Small intestine (tissue), 7 donors: ENCODE data around the gene BRME1. TPM values are rescaled to one million over a fixed set of nuclear protein-coding genes. Genes with fewer than 3 reads are reported as not detected.
A peak's percentile ranks its signal among the peaks of the same experiment; 100 is the strongest.

Experiments used
- DNase-seq, 2 donors: peaks; one replicate each; pipeline versions ENCODE4 v3.0.0 to v3.0.0-alpha.2; 2013
- FAIRE-seq: peaks from 2 replicates; lab custom pipeline; 2012; peaks lifted over from hg19 to GRCh38; lab: Jason Lieb, UNC
- H3K27ac ChIP-seq, 3 donors: one replicate each; pipeline ENCODE4 v1.5.1; 2013; ENCODE audit warnings: low read length in 2 of 3, mild to moderate bottlenecking in 2 of 3, control low read depth in 1 of 3, inconsistent platforms in 1 of 3, low read depth in 1 of 3, moderate library complexity in 1 of 3
- H3K27me3 ChIP-seq, 3 donors: one replicate each; pipeline ENCODE4 v1.6.1; 2013; ENCODE audit warnings: low read length in 3 of 3, inconsistent platforms in 1 of 3; ENCODE audit not compliant: control insufficient read depth in 3 of 3, insufficient read depth in 3 of 3
- H3K36me3 ChIP-seq, 3 donors: one replicate each; pipeline ENCODE4 v1.6.1; 2013; ENCODE audit warnings: low read length in 3 of 3, inconsistent platforms in 1 of 3, low read depth in 1 of 3, mild to moderate bottlenecking in 1 of 3, moderate library complexity in 1 of 3; ENCODE audit not compliant: control insufficient read depth in 3 of 3, insufficient read depth in 2 of 3
- H3K4me1 ChIP-seq, 3 donors: one replicate each; pipeline ENCODE4 v1.6.1; 2013; ENCODE audit warnings: low read length in 2 of 3, inconsistent platforms in 1 of 3, low read depth in 1 of 3, mild to moderate bottlenecking in 1 of 3, moderate library complexity in 1 of 3; ENCODE audit not compliant: control insufficient read depth in 3 of 3, insufficient read depth in 2 of 3
- H3K4me3 ChIP-seq, 3 donors: one replicate each; pipeline ENCODE4 v1.5.1; 2013; ENCODE audit warnings: low read length in 3 of 3, control low read depth in 1 of 3, inconsistent platforms in 1 of 3, low read depth in 1 of 3, mild to moderate bottlenecking in 1 of 3, moderate library complexity in 1 of 3
- H3K9me3 ChIP-seq, 2 donors: one replicate each; pipeline ENCODE4 v1.6.1; 2013; ENCODE audit warnings: low read depth in 1 of 2, low read length in 1 of 2; ENCODE audit not compliant: control insufficient read depth in 2 of 2, insufficient read depth in 1 of 2
- WGBS, 3 donors: extraction: QIAGEN DNeasy Blood & Tissue Kit; methylation state at CpG; one replicate each; pipeline ENCODE4 v1.1.7; 2013; 5-methylcytosine and 5-hydroxymethylcytosine counted together
- polyA plus RNA-seq, 4 donors: library from polyadenylated mRNA; stranded (reverse) in 3 of 4; unstranded in 1 of 4; fragments of 200-250 nt in 3 of 4; fragments of 120-200 nt in 1 of 4; gene quantifications; one replicate each; pipeline versions ENCODE4 v1.2.1 to v1.2.3, GENCODE V29; 2013
- donor health status: healthy with polysubstance abuse.
- donor health status: control.
- donor health status: control.
- donor health status: Bipolar disorder and iron deficiency.
- donor health status: healthy.

Gene BRME1
- polyA plus RNA-seq, 4 donors, result 3.5 to 67.1 (median 25.9) TPM

DNA sequence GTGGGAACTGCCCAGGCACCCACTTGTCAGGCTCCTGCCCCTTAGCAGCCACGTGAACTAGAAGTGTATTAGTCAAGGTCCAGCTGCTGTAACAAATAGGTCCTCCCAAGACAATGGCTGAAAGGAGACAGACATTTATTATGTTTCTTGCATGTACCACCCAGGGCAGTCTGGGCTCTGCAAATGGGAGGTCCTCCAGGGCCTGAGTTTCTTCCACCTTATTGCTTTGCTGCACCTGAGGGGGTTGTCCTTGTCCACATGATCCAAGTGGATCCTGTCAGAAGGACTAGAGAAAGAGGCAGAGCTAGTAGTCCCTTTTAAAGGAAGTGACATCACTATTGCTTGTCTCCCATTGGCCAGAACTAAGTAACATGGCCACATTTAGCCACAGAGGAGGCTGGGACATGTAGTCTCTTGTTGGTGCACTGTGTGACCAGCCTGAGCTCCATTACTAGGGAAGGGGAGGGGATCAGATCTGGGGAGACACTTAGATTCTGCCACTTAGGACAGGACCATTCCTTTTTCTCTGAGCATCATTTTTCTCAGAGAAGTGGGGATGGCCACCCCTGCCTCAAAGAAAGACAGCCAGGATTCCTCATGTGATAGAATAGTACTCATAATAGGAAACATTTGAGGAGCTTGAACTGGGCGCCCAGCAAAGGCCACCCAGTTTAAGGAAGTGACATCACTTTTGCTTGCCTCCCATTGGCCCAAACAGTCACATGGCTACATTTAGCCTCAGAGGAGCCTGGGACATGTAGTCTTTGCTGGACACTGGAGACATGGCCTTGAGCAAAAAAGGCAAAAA, 15.2 kb upstream of the BRME1 start:
- no peak for FAIRE-seq
- Histone ChIP-seq H3K27me3 (no peaks in the 10 kb centered on the region), H3K9me3 (peaks cover 0 to 11% of the 10 kb centered on the region in 2 donors), H3K27ac (peak overlapping the region in 1 of 3 donors; percentile 12), H3K4me3 (no peak overlapping the region), H3K4me1 (no peaks in the 10 kb centered on the region), H3K36me3 (peaks cover 8 to 86% (median 34%) of the 10 kb centered on the region in 3 donors)
- WGBS, 3 donors, result 86 to 91% (median 88%) methylated on average over 2 of the region's 2 CpGs
- DNase-seq, result peak in 1 of 2 donors; percentile 62

DNA sequence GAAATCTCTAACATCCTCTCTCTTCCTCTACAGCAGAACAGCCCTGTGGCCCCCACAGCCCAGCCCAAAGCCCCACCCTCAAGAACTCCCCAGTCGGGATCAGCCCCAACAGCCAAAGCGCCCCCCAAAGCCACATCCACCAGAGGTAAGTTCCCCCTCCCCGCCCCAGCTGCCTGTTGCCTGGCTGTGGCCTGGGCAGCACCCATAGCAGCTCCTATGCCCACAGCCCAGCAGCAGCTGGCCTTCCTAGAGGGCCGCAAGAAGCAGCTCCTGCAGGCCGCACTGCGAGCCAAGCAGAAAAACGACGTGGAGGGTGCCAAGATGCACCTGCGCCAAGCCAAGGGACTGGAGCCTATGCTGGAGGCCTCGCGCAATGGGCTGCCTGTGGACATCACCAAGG, 14.6 kb upstream of the BRME1 start:
- Histone ChIP-seq H3K4me3 (no peak overlapping the region), H3K9me3 (peaks cover 0 to 11% of the 10 kb centered on the region in 2 donors), H3K4me1 (no peaks in the 10 kb centered on the region), H3K36me3 (peaks cover 8 to 88% (median 34%) of the 10 kb centered on the region in 3 donors), H3K27ac (no peak overlapping the region), H3K27me3 (no peaks in the 10 kb centered on the region)
- no peak for FAIRE-seq
- no peak for DNase-seq
- WGBS, 3 donors, result 98 to 99% (median 99%) methylated on average over 11 of the region's 11 CpGs

- H3K4me1 ChIP-seq, result no peaks in the 10 kb centered on the region
- no peak overlapping the region for H3K4me3 ChIP-seq
- no peak overlapping the region for H3K27ac ChIP-seq
- DNase-seq, result no peak
- H3K36me3 ChIP-seq, result peaks cover 8 to 86% (median 35%) of the 10 kb centered on the region in 3 donors
- H3K27me3 ChIP-seq, result no peaks in the 10 kb centered on the region
- peaks cover 0 to 11% of the 10 kb centered on the region in 2 donors for H3K9me3 ChIP-seq
- 86 to 90% (median 90%) methylated on average over 25 to 34 of the region's 34 CpGs for WGBS, 3 donors
- FAIRE-seq, result no peak
These were observed 13.0 kb upstream of the BRME1 start for GRCh38 chr19:13918726-13919411.

- no peak overlapping the region for H3K27ac ChIP-seq
- FAIRE-seq (no peak), DNase-seq (no peak)
- peaks cover 0 to 11% of the 10 kb centered on the region in 2 donors for H3K9me3 ChIP-seq
- H3K36me3 ChIP-seq, result peaks cover 14 to 87% (median 37%) of the 10 kb centered on the region in 3 donors
- no peak overlapping the region for H3K4me3 ChIP-seq
- 84 to 92% (median 86%) methylated on average over 14 of the region's 14 CpGs for WGBS, 3 donors
- no peaks in the 10 kb centered on the region for H3K27me3 ChIP-seq
- no peaks in the 10 kb centered on the region for H3K4me1 ChIP-seq
These were observed 12.0 kb upstream of the BRME1 start for GRCh38 chr19:13917888-13918406.

- H3K27ac ChIP-seq, result no peak overlapping the region
These were observed 8.9 kb upstream of the BRME1 start for GRCh38 chr19:13914777-13915176.

DNA sequence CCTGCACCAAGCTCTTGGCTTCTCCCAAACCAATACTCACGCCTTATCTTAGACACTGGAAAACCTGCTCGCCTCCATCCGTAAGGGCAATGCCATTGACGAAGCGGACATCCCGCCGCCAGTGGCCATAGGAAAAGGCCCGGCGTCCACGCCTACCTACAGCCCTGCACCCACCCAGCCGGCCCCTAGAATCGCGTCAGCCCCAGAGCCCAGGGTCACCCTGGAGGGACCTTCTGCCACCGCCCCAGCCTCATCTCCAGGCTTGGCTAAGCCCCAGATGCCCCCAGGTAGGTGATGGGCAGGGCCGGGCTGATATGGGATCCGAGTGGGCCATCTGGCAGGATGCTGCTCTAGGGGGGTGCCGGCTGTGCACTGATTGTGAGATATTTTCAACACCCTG, 7.4 kb upstream of the BRME1 start:
- H3K4me1 ChIP-seq, result peaks cover 0 to 6% (median 0%) of the 10 kb centered on the region in 3 donors
- FAIRE-seq (no peak), DNase-seq (no peak)
- no peaks in the 10 kb centered on the region for H3K9me3 ChIP-seq
- 91 to 95% (median 92%) methylated on average over 17 of the region's 17 CpGs for WGBS, 3 donors
- H3K36me3 ChIP-seq, result peaks cover 5 to 77% (median 25%) of the 10 kb centered on the region in 3 donors
- H3K27ac ChIP-seq, result no peak overlapping the region
- peak overlapping the region in 1 of 3 donors; percentile 0 for H3K4me3 ChIP-seq
- H3K27me3 ChIP-seq, result no peaks in the 10 kb centered on the region

More at GRCh38 chr19:13914777-13915176, 8.9 kb upstream of the BRME1 start:
- no peak for FAIRE-seq
- WGBS, 3 donors, result 77 to 85% (median 85%) methylated on average over 3 of the region's 3 CpGs
- no peak for DNase-seq
- Histone ChIP-seq H3K4me3 (no peak overlapping the region), H3K9me3 (no peaks in the 10 kb centered on the region), H3K4me1 (peaks cover 0 to 3% (median 0%) of the 10 kb centered on the region in 3 donors), H3K36me3 (peaks cover 5 to 82% (median 34%) of the 10 kb centered on the region in 3 donors), H3K27me3 (no peaks in the 10 kb centered on the region)

GRCh38 chr19:13909430-13909829, 3.5 kb upstream of the BRME1 start:
- Histone ChIP-seq H3K27me3 (no peaks in the 10 kb centered on the region), H3K4me1 (peaks cover 0 to 12% (median 9%) of the 10 kb centered on the region in 3 donors), H3K4me3 (no peak overlapping the region), H3K36me3 (peaks cover 5 to 46% (median 20%) of the 10 kb centered on the region in 3 donors), H3K9me3 (no peaks in the 10 kb centered on the region), H3K27ac (peak overlapping the region in 2 of 3 donors; percentile 82 to 85)
- WGBS, 3 donors, result 14 to 72% (median 35%) methylated on average over 2 of the region's 2 CpGs
- FAIRE-seq (no peak), DNase-seq (peak in 1 of 2 donors; percentile 95)

DNA sequence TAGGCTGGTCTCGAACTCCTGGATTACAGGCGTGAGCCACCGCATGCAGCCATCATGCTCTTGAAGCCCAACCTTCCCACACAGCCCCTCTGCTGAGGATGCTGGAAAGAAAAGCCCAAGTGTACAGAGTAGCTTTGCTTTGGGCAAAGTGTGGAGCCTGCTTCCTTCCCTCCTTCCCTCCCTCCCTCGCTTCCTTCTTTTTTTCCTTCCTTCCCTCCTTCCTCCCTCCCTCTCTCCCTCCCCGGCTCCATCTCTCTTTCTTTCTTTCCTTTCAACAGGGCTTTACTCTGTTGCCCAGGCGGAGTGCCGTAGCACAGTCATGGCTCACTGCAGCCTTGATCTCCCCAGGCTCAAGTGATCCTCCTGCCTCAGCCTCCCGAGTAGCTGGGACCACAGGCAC, 2.8 kb upstream of the BRME1 start:
- peak overlapping the region in 2 of 3 donors; percentile 27 to 62 for H3K27ac ChIP-seq
- H3K4me3 ChIP-seq, result no peak overlapping the region
- H3K9me3 ChIP-seq, result no peaks in the 10 kb centered on the region
- H3K36me3 ChIP-seq, result peaks cover 5 to 41% (median 19%) of the 10 kb centered on the region in 3 donors
- WGBS, 3 donors, result 78 to 86% (median 82%) methylated on average over 8 of the region's 8 CpGs
- DNase-seq (no peak), FAIRE-seq (no peak)
- peaks cover 0 to 12% (median 9%) of the 10 kb centered on the region in 3 donors for H3K4me1 ChIP-seq
- no peaks in the 10 kb centered on the region for H3K27me3 ChIP-seq
